ENCODE measurements around the gene ENTHD1.
"Not testable (repeated sequence)": the region's sequence is repeated elsewhere in the genome, so short reads cannot be mapped to it uniquely, and the experiment has no call there.

ENTHD1 gene

GRCh38 chr22:39905687-39906086, 12.1 kb upstream of the ENTHD1 start:
- no peak overlapping the region for H2AFZ ChIP-seq (ENCODE audit: low read depth, low read length)
- H3K9me3 ChIP-seq (ENCODE audit: insufficient read depth, low read length, severe bottlenecking), result no peaks in the 10 kb centered on the region
- TF ChIP-seq EZH2 (IDR thresholded peaks at IDR 0.05; ENCODE audit: borderline replicate concordance, low read depth, low read length, severe bottlenecking), result no peak
- TF ChIP-seq, protein P1, sequence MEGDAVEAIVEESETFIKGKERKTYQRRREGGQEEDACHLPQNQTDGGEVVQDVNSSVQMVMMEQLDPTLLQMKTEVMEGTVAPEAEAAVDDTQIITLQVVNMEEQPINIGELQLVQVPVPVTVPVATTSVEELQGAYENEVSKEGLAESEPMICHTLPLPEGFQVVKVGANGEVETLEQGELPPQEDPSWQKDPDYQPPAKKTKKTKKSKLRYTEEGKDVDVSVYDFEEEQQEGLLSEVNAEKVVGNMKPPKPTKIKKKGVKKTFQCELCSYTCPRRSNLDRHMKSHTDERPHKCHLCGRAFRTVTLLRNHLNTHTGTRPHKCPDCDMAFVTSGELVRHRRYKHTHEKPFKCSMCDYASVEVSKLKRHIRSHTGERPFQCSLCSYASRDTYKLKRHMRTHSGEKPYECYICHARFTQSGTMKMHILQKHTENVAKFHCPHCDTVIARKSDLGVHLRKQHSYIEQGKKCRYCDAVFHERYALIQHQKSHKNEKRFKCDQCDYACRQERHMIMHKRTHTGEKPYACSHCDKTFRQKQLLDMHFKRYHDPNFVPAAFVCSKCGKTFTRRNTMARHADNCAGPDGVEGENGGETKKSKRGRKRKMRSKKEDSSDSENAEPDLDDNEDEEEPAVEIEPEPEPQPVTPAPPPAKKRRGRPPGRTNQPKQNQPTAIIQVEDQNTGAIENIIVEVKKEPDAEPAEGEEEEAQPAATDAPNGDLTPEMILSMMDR (IDR thresholded peaks at IDR 0.05; ENCODE audit: borderline replicate concordance, extremely low read depth, low read length, poor library complexity, severe bottlenecking), result no peak
- no peaks in the 10 kb centered on the region; the same call in 1 of the 2 replicates for H3K36me3 ChIP-seq (ENCODE audit: insufficient read depth, low read length)
- peak overlapping the region; percentile 70 for H3K4me2 ChIP-seq (ENCODE audit: insufficient read depth, low read length)
- no peak for DNase-seq
- no peak for ATAC-seq (ENCODE audit: insufficient read depth, low read depth)
- no peaks in the 10 kb centered on the region for H4K20me1 ChIP-seq (ENCODE audit: insufficient read depth, low read length)
- peaks cover 96% of the 10 kb centered on the region for H3K79me2 ChIP-seq (ENCODE audit: insufficient read depth, low read length)
- no peak overlapping the region for H3K27ac ChIP-seq (ENCODE audit: low read length)
- H3K27me3 ChIP-seq (ENCODE audit: insufficient read depth, low read length, poor library complexity), result no peaks in the 10 kb centered on the region
- peaks cover 36% of the 10 kb centered on the region for H3K4me1 ChIP-seq (ENCODE audit: insufficient read depth, low read length)
- H3K4me3 ChIP-seq (ENCODE audit: low read depth in 1 of 2, low read length in 2 of 2), result no peak overlapping the region
- H3K9ac ChIP-seq (ENCODE audit: low read depth, low read length), result no peak overlapping the region

DNA sequence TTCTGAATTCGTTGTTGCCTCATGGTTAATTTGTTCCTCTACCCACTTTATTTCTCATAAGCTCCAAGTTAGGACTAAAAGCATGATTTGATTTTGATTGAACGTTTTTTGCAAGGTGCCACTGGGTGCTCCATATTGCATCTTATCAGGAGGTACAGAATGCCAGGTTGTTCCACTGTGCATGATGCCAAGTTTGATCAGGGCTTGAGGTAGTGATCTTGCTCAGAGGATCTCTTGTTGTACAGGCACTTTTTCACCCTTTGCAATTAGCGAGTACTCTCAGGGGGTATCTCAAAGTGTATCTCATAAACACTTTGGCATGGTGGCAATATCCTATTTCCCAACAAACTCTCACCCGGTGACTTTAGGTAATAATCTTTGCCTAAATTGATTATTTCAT, 11.3 kb upstream of the ENTHD1 start:
- H3K27ac ChIP-seq (ENCODE audit: low read length), result no peak overlapping the region
- DNase-seq (no peak), ATAC-seq (ENCODE audit: insufficient read depth, low read depth) (no peak)
- H3K79me2 ChIP-seq (ENCODE audit: insufficient read depth, low read length), result peaks cover 90% of the 10 kb centered on the region
- H3K4me2 ChIP-seq (ENCODE audit: insufficient read depth, low read length), result peak overlapping the region; percentile 70
- H4K20me1 ChIP-seq (ENCODE audit: insufficient read depth, low read length), result no peaks in the 10 kb centered on the region
- peak overlapping the region in 1 of 2 experiments; percentile 16; a peak in 1 of 4 replicates for H3K4me3 ChIP-seq (ENCODE audit: low read depth in 1 of 2, low read length in 2 of 2)
- H2AFZ ChIP-seq (ENCODE audit: low read depth, low read length), result no peak overlapping the region
- H3K4me1 ChIP-seq (ENCODE audit: insufficient read depth, low read length), result peaks cover 44% of the 10 kb centered on the region
- no peaks in the 10 kb centered on the region for H3K27me3 ChIP-seq (ENCODE audit: insufficient read depth, low read length, poor library complexity)
- no peaks in the 10 kb centered on the region for H3K9me3 ChIP-seq (ENCODE audit: insufficient read depth, low read length, severe bottlenecking)
- TF ChIP-seq EZH2 (IDR thresholded peaks at IDR 0.05; ENCODE audit: borderline replicate concordance, low read depth, low read length, severe bottlenecking), result no peak
- TF ChIP-seq, protein P1 (IDR thresholded peaks at IDR 0.05; ENCODE audit: borderline replicate concordance, extremely low read depth, low read length, poor library complexity, severe bottlenecking), result no peak
- no peaks in the 10 kb centered on the region; the same call in 1 of the 2 replicates for H3K36me3 ChIP-seq (ENCODE audit: insufficient read depth, low read length)
- H3K9ac ChIP-seq (ENCODE audit: low read depth, low read length), result no peak overlapping the region

- not testable (repeated sequence) for H4K20me1 ChIP-seq (ENCODE audit: insufficient read depth, low read length); H3K9me3 ChIP-seq (ENCODE audit: insufficient read depth, low read length, severe bottlenecking); H3K4me3 ChIP-seq (ENCODE audit: low read depth in 1 of 2, low read length in 2 of 2); H3K27me3 ChIP-seq (ENCODE audit: insufficient read depth, low read length, poor library complexity); H2AFZ ChIP-seq (ENCODE audit: low read depth, low read length); H3K27ac ChIP-seq (ENCODE audit: low read length); H3K9ac ChIP-seq (ENCODE audit: low read depth, low read length); DNase-seq; ATAC-seq (ENCODE audit: insufficient read depth, low read depth); H3K36me3 ChIP-seq (ENCODE audit: insufficient read depth, low read length)
- peaks cover 52% of the 10 kb centered on the region for H3K4me1 ChIP-seq (ENCODE audit: insufficient read depth, low read length)
- peak overlapping the region; percentile 70 for H3K4me2 ChIP-seq (ENCODE audit: insufficient read depth, low read length)
- peaks cover 81% of the 10 kb centered on the region for H3K79me2 ChIP-seq (ENCODE audit: insufficient read depth, low read length)
These were observed 10.5 kb upstream of the ENTHD1 start for GRCh38 chr22:39904024-39904423.

GRCh38 chr22:39901565-39902146, 8.1 kb upstream of the ENTHD1 start:
- H3K4me1 ChIP-seq (ENCODE audit: insufficient read depth, low read length), result peaks cover 64% of the 10 kb centered on the region
- no peaks in the 10 kb centered on the region for H3K9me3 ChIP-seq (ENCODE audit: insufficient read depth, low read length, severe bottlenecking)
- H3K27me3 ChIP-seq (ENCODE audit: insufficient read depth, low read length, poor library complexity), result no peaks in the 10 kb centered on the region
- TF ChIP-seq EZH2 (IDR thresholded peaks at IDR 0.05; ENCODE audit: borderline replicate concordance, low read depth, low read length, severe bottlenecking), result no peak
- TF ChIP-seq, protein P1 (IDR thresholded peaks at IDR 0.05; ENCODE audit: borderline replicate concordance, extremely low read depth, low read length, poor library complexity, severe bottlenecking), result no peak
- peaks cover 57% of the 10 kb centered on the region for H3K79me2 ChIP-seq (ENCODE audit: insufficient read depth, low read length)
- H3K36me3 ChIP-seq (ENCODE audit: insufficient read depth, low read length), result no peaks in the 10 kb centered on the region
- DNase-seq (no peak), ATAC-seq (ENCODE audit: insufficient read depth, low read depth) (peak; percentile 18; the same call in 2 of the 3 replicates)
- H3K4me2 ChIP-seq (ENCODE audit: insufficient read depth, low read length), result peak overlapping the region; percentile 70
- H2AFZ ChIP-seq (ENCODE audit: low read depth, low read length), result peak overlapping the region; percentile 64
- peak overlapping the region; percentile 33 to 64 for H3K4me3 ChIP-seq (ENCODE audit: low read depth in 1 of 2, low read length in 2 of 2)
- peak overlapping the region; percentile 92 for H3K27ac ChIP-seq (ENCODE audit: low read length)
- peak overlapping the region; percentile 60 for H3K9ac ChIP-seq (ENCODE audit: low read depth, low read length)
- no peaks in the 10 kb centered on the region for H4K20me1 ChIP-seq (ENCODE audit: insufficient read depth, low read length)
